ENCODE measurements around the gene MELTF. TPM values are rescaled to one million over a fixed set of nuclear protein-coding genes. Genes with fewer than 3 reads are reported as not detected.
A peak's percentile ranks its signal among the peaks of the same experiment; 100 is the strongest.

MELTF gene
- total and polyA plus RNA-seq, 9 of the 15 experiments (the other 6 are each of a cell fraction or from before 2014, with no cell fraction given), result 0.35 to 10.5 (median 4.5) TPM

DNA sequence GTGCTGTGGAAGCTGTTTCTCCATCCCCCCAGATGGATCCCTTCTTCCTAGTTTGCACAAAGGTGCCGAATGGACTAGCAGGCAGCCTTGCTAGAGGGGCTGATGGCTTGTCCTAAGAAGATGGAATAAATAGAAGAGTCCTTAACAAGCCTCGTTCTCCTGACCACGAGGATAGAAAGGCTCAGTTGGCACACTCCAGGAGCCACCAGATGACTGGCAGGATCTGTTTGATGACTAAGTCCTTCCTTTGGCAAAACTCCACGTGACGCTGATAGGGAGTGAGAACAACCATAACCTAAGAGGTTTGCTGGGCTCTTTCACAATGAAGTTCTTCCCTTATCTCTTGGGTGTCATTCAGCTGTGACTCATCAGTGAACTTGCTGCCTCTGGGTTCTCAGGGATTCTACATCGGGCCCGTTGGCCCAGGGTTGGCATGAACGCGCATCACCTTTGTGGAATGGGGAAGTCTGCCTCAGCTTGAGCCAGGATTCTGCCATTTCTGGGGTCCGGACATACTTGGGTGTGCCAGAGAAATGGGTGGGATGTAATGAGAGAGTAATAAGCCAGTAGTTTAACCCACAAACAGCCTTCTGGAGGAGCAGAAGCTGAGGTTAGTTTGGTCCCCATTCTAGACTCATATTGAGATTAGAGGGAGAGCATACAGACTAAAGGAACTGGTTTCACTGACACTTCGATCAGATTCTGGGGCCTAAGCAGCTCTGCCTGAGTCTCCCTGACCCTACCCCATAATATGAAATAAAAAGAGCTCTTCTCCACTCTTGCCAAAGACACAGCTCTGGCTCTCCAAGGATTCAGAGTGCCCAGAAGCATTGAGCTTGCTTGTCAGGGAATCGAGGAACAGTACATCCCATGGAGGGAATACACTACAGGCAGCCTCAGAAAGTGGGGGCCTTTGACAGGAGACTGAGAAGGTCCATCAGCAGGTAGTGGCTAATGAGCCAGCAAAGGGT is 2.0 kb upstream of the MELTF start (continued):
- TF ChIP-seq, protein P1, sequence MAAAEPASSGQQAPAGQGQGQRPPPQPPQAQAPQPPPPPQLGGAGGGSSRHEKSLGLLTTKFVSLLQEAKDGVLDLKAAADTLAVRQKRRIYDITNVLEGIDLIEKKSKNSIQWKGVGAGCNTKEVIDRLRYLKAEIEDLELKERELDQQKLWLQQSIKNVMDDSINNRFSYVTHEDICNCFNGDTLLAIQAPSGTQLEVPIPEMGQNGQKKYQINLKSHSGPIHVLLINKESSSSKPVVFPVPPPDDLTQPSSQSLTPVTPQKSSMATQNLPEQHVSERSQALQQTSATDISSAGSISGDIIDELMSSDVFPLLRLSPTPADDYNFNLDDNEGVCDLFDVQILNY (CRISPR knock-in tag; IDR thresholded peaks at IDR 0.05), result no peak; the same call in none of the 2 replicates
- TF ChIP-seq ILK (tag; IDR thresholded peaks at IDR 0.05; ENCODE audit: borderline replicate concordance, low read depth) (no peak), BCOR (IDR thresholded peaks at IDR 0.05) (peak; percentile 60), CEBPG (CRISPR knock-in tag; IDR thresholded peaks at IDR 0.05) (peak; percentile 74), CEBPG (tag; conservative IDR thresholded peaks at IDR 0.05 in 1 of 2, IDR thresholded peaks at IDR 0.05 in 1 of 2) (peak; percentile 80 to 86), FOXO4 (CRISPR knock-in tag; IDR thresholded peaks at IDR 0.05) (no peak), PRPF4 (IDR thresholded peaks at IDR 0.05; ENCODE audit: insufficient read depth, low read depth, low read length, poor library complexity, severe bottlenecking) (no peak), TEAD1 (CRISPR knock-in tag; IDR thresholded peaks at IDR 0.05) (0 out of 4 replicates have a peak, but pooled peaks of 1 of the 2 experiments have one; percentile 40), ZZZ3 (IDR thresholded peaks at IDR 0.05) (no peak), HOXB6 (CRISPR knock-in tag; IDR thresholded peaks at IDR 0.05; ENCODE audit: borderline replicate concordance) (no peak), NFE2 (IDR thresholded peaks at IDR 0.05; ENCODE audit: low read depth) (peak; percentile 77), PHB2 (IDR thresholded peaks at IDR 0.05; ENCODE audit: low read depth) (no peak), HDAC2 (IDR thresholded peaks at IDR 0.05) (peak; percentile 86), ZNF76 (CRISPR knock-in tag; IDR thresholded peaks at IDR 0.05; ENCODE audit: borderline replicate concordance) (no peak), RAD21 (CRISPR knock-in tag; conservative IDR thresholded peaks at IDR 0.05 in 1 of 2, IDR thresholded peaks at IDR 0.05 in 1 of 2) (peak in 1 of 2 experiments; percentile 12; a peak in 1 of 4 replicates), NR0B1 (IDR thresholded peaks at IDR 0.05; ENCODE audit: partially characterized antibody) (no peak), TBL1XR1 (IDR thresholded peaks at IDR 0.05; ENCODE audit: low read length in 2 of 2) (peak in 1 of 2 experiments; percentile 78; a peak in 2 of 4 replicates), ATF7 (IDR thresholded peaks at IDR 0.05) (peak; percentile 87), NEUROD1 (IDR thresholded peaks at IDR 0.05; ENCODE audit: borderline replicate concordance, low read depth, low read length, partially characterized antibody) (peak; percentile 82), HLTF (IDR thresholded peaks at IDR 0.05) (no peak), DDX20 (tag; IDR thresholded peaks at IDR 0.05; ENCODE audit: low read depth) (no peak), MTA1 (IDR thresholded peaks at IDR 0.05; ENCODE audit: borderline replicate concordance) (peak; percentile 79; the same call in 1 of the 2 replicates), NR1H2 (CRISPR knock-in tag; IDR thresholded peaks at IDR 0.05) (no peak), STAG1 (CRISPR knock-in tag; IDR thresholded peaks at IDR 0.05; ENCODE audit: borderline replicate concordance) (no peak)

All from K562 (cell line).